Left kidney (tissue), 8 donors: ENCODE data around the gene LRPAP1. TPM values are rescaled to one million over a fixed set of nuclear protein-coding genes. Genes with fewer than 3 reads are reported as not detected.
"Not testable (repeated sequence)": the region's sequence is repeated elsewhere in the genome, so short reads cannot be mapped to it uniquely, and the experiment has no call there.

ENCODE experiments used
- DNase-seq: peaks from one replicate; pipeline ENCODE4 v3.0.0-alpha.2; 2013
- long read RNA-seq, 8 donors: transcript quantifications; one replicate each; lab custom pipeline, GENCODE V29; 2026
- polyA plus RNA-seq: library from polyadenylated mRNA; unstranded; fragments of 120-200 nt; gene quantifications from one replicate; pipeline ENCODE4 v1.2.1, GENCODE V29; 2013; ENCODE audit not compliant: insufficient read length

Gene LRPAP1, protein sequence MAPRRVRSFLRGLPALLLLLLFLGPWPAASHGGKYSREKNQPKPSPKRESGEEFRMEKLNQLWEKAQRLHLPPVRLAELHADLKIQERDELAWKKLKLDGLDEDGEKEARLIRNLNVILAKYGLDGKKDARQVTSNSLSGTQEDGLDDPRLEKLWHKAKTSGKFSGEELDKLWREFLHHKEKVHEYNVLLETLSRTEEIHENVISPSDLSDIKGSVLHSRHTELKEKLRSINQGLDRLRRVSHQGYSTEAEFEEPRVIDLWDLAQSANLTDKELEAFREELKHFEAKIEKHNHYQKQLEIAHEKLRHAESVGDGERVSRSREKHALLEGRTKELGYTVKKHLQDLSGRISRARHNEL
- polyA plus RNA-seq: 182 TPM
- long read RNA-seq, donor 1, full-length matches to known transcripts: 103 of 116 reads
- long read RNA-seq, donor 1, partial matches to known transcripts: 13 of 116 reads
- long read RNA-seq, donor 1, other reads (novel, unspliced or antisense): 0 of 116 reads
- long read RNA-seq, donor 2, full-length matches to known transcripts: 76 of 84 reads
- long read RNA-seq, donor 2, partial matches to known transcripts: 8 of 84 reads
- long read RNA-seq, donor 2, other reads (novel, unspliced or antisense): 0 of 84 reads
- long read RNA-seq, donor 3, full-length matches to known transcripts: 87 of 92 reads
- long read RNA-seq, donor 3, partial matches to known transcripts: 5 of 92 reads
- long read RNA-seq, donor 3, other reads (novel, unspliced or antisense): 0 of 92 reads
- long read RNA-seq, donor 4, full-length matches to known transcripts: 2 of 2 reads
- long read RNA-seq, donor 4, partial matches to known transcripts: 0 of 2 reads
- long read RNA-seq, donor 4, other reads (novel, unspliced or antisense): 0 of 2 reads
- long read RNA-seq, donor 5, full-length matches to known transcripts: 200 of 216 reads
- long read RNA-seq, donor 5, partial matches to known transcripts: 16 of 216 reads
- long read RNA-seq, donor 5, other reads (novel, unspliced or antisense): 0 of 216 reads
- long read RNA-seq, donor 6, full-length matches to known transcripts: 110 of 132 reads
- long read RNA-seq, donor 6, partial matches to known transcripts: 22 of 132 reads
- long read RNA-seq, donor 6, other reads (novel, unspliced or antisense): 0 of 132 reads
- long read RNA-seq, donor 7, full-length matches to known transcripts: 88 of 113 reads
- long read RNA-seq, donor 7, partial matches to known transcripts: 25 of 113 reads
- long read RNA-seq, donor 7, other reads (novel, unspliced or antisense): 0 of 113 reads
- long read RNA-seq, donor 8, full-length matches to known transcripts: 33 of 33 reads
- long read RNA-seq, donor 8, partial matches to known transcripts: 0 of 33 reads
- long read RNA-seq, donor 8, other reads (novel, unspliced or antisense): 0 of 33 reads

DNA sequence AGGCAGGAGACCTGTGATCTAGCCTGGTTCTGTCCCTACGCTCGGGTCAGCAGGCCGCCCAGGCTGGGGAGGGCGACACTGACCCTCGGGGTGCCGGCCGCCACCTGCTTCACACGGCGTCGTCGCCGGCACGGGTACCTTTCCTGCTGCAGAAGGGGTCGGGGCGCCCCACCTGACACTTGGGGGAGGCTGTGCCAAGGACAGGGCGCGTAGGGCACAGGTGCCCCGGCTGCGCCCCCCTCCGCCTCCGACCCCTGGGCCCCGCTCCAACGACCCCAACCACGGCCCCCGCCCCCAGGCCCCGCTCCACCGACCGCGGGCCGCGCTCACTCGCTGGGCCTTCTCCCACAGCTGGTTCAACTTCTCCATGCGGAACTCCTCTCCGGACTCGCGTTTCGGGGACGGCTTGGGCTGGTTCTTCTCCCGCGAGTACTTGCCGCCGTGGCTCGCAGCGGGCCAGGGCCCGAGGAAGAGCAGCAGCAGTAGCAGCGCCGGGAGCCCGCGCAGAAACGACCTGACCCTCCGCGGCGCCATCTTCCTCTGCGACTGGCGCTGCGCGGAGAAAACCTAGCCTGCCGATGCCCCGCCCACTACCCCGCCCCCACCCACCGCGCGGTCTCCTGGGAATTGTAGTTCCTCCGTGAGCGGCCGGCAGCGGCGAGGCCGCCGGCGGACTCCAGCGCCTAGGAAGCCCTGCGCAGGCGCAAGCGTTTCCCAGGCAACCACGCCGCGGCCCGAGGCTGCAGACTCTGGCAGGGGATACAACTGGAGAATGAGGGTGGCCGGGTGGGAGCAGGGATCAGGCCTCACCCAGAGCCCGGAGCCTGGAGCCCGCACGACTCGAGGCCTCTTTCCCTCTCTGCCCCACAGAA, at the start of gene LRPAP1:
LRPAP1 (minus strand) TSS at position 544 of the 872 bp plus-strand sequence; CDS start at position 534, 10 bp downstream.
- peak; percentile 93 for DNase-seq

DNA sequence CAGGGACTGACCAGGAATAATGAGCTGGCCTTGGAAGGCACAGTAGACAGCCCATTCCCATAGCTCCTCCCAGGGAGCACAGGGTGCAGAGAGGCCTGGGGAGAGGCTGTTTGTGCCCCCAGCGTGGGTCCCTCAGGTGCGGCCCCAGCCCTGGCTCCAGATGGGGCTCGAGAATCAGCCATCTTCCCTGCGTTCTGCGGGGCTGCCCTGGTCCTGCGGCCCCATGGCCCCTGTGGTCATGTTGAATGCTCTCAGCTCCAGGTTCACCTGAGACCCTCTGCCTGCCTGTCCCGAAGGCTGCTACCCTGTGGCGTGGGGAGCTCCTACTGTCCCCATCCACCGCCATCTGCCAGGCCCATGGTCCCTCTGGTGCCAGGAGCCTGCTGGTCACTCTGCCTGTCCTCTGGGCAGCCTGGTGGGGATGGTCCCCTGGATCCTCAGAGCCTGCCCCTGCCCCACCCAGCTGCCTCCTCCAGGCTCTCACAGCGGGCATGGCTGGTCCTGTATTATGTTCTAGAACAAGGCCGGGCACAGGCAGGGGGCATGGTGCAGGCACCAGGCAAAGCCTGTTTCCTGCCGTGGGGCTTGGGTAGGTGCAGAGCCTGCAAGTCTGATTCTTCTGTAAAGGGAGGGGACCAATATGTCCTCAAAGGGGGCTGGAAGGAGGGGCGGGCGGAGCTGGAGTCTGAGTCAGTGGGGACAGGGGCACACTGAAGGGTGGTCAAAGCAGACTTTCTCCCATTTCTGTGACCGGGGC, 49.3 kb upstream of the LRPAP1 start:
- DNase-seq: not testable (repeated sequence)

DNA sequence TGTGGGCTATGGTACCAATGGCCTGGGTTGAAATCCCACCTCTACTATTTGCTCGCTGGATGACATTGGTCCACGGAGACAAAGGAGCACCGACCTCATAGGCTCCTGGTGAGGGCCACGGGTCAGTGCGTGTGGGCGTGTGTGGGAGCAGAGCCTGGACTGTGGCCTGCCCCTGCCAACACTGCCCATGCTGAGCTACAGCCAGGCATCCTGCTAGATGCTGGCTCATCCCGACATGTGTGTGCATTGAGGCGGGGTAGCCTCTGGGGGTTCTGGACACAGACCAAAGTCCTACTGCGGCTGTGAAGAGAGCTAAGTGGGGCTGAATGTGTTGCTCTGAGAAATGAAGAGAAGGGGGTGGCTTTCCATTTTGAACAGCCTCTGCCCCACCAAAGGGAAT, 48.6 kb upstream of the LRPAP1 start:
- not testable (repeated sequence) for DNase-seq

DNA sequence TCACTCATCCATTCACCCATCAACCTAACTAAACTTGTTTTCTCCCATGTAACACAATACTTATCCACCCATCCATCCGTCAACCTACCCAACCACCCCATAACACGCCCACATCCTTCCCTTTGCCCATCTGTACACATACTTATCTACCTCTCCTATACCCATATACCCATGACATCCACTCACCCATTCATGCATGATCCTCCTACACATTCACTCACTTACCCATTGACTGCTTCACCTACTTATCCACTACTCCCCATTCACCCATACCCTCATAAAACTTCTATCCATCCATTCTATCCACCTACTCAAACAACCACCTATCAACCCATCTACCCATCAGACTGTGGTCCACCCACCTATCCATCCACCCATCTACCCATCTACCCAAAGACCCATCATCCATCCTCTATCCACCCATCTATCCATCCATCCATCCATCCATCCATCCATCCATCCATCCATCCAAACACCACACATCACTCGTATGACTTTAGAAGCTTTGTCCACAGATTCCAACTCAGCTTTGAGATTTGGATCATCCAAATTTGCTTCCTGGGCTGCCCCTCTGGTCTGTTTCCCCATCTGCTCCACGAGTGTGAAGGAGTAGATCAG, 46.4 kb upstream of the LRPAP1 start:
- DNase-seq: not testable (repeated sequence)

DNA sequence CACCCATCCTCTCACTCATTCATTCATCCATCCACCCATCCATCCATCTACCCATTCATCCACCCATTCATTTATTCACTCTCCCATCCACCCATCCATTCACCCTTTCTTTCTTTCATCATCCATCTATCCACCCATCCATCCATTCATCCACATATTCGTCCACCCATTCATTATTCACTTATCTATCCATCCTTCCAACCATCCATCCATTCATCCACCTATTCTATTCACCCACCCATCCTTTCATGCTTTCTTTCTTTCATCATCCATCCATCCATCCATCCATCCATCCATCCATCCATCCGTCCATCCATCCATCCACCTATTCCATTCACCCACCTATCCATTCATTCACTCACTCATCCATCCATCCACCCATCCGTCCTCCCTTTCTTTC, 45.8 kb upstream of the LRPAP1 start:
- DNase-seq: not testable (repeated sequence)

DNA sequence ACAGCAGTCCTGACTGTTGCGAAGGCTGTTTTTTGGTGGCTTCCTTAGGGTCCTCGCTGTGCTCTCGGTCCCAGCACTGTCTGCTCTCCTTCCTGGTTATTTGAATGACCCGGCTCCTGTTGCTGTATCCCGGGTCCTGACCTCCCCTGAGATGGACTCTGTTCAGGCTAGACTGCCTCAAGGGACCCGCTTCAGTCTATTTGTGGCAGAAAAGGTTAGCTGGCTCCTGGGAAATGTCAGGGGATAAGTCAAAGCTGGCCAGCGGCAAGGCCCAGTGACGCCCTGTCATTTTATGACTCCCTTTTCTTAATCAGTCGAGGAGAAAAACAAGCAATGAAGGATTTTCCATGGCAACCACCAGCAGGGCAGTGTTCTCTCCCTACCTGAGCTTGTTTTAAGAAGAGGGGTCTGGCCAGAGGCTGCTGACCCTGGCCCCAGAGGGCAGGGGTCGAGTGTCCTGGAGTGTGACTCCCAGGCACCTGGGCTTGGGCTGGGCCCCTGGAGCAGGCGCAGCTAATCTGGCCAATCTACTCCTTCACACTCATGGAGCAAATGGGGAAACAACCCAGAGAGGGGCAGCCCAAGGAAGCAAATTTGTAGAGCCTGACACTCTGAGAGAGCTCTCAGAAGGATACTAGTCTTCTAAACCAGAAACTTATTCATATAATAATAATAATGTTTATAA, 45.1 kb upstream of the LRPAP1 start:
- not testable (repeated sequence) for DNase-seq

DNA sequence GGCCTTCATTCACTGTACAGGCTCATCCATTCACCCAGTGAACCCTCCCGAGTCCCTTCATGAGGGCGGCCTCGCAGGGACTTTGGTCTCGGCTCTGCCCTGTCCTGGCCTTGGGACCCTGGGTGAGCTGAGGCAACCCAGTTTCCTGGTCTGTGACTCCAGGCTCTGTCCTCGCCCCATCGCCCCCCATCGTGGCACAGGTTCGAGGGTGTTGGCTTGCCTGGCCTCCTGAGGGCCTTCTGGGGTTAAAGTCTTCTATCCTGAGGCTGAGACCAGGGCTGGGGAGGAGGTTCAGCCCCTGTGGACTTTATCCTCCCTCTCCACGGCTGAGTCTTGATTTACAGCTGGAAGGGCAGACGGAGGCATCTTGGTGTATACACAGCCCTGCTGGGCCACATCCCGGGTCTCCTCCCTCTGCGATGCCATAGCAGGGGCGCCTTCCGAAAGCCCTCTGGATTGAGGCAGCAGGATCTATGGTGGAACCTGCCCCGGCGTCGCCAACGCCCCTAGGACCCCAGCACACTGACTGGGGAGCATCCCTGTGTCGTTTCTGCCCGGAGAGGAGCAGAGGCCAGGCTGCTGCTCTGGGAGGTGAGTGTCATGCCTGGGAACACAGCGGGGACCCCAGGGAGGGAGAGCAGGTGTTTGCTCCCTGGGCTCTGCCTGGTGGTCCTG, 44.4 kb upstream of the LRPAP1 start:
- not testable (repeated sequence) for DNase-seq

DNA sequence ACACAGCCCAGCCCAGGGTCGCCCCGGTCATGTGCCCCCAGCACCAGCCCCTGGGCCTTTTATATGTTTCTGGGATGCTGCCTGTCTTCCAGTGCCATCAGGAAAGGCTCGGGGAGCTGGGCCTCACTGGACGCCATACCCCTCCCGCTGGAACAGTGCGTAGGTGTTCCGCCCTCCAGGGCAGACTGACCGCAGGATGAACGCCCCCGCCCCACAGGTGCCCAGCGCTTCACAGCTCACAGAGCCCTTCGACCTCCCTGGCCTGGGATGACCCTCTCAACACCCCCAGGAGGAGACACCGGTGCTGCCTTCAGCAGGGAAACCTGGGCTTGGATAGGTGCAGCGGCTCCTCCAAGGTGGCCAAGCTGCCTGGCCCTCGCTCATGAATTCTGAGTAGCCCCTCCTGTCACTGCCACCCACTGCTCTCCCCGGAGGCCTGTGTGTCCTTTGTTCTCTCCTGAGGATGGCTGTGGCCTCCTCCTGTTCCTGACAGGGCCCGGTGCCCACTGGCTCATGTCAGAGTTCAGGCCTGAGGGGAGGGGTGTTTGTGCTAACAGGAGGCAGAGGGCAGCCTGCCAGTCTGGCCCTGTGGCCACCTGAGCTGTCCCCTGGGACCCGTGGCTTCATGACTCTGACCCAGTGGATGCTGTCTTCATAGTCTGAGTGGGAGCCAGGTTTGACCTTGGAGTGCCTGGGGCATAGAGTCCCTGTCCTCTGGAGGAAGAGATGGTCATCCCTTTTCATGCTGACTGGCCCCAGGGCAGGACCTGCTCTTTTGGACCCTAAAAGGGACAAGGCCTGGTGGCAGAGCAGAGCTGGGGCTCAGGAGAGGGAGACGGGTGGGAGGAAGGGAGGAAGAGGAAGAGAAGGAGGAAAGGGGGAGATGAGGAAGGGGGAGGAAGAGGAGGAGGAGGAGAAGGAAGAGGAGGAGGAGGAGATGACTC, 43.5 kb upstream of the LRPAP1 start:
- DNase-seq: not testable (repeated sequence)

DNA sequence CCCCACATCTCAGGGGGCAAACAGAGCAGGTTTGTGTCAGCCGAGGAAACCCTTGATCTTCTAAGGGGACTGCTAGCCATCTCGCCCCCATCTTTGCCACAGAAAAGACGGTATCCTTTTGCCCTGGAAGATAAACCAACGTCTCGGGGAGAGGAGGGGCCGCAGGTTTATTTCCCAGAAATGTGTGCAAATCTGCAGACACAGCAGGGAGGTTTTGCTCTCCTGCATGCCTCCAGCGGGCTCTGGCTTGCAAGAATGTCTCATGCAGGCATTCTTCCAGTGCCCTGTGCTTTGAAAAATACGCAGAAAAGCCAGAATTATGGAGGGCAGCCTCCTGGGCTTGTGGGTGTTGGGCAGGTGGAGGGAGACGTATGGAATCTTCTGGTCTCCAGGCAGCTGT, 42.6 kb upstream of the LRPAP1 start:
- DNase-seq: not testable (repeated sequence)

DNA sequence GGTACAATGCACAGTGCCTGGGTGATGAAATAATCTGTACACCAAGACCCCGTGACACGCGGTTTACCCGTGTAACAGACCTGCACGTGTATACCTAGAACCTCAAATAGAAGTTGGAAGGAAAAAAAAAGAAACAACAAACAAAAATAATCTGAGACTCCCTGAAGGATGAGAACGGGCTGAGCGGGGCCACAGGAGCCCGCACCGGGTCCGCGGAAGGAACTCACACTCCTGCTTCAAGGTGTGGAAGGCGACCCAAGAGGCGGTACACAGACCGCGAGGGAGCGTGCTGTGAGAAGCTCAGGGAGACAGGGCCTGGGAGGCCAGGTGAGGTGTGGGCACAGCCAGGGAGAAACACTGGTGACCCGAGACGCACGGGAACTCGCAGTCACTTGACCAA, 42.1 kb upstream of the LRPAP1 start:
- DNase-seq: not testable (repeated sequence)

DNA sequence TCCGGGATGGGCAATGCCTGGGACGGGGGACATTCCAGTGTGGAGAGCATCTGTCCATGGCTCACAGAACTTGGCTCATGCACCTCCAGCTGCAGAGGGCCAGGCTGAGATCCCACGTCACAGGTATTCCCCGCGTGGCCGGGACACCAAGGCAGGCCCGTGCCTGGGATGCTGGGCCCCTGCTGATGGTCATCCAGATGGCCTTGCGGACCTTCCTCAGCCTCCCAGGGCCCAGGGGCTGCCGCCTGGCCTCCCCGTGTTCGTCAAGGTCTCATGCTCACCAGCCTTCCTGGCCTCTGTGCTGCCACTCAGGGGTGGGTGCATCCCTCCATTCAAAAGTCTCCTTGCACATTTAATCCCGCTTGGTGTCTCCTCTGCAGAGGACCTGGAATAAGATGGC, 40.9 kb upstream of the LRPAP1 start:
- DNase-seq: no peak

DNA sequence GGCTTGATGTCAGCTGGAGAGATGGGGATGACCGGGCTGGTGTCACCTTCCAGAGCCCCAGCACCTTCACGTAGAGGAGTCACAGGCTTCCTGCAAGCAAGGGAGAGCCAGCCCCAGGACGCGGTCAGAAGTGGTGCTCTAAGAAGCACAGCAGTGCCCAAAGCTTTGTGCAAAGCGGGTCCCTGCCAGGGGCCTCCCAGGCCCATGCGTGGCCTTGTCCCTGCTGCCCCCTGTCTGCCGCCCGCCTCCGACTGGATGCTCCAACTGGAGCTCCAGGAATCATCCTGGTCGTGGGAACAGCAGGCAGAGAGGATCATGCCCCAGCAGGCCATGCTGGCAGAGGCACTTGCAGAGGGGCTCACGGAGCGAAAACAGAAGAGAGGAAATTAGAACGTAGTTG, 40.1 kb upstream of the LRPAP1 start:
- DNase-seq: no peak

DNA sequence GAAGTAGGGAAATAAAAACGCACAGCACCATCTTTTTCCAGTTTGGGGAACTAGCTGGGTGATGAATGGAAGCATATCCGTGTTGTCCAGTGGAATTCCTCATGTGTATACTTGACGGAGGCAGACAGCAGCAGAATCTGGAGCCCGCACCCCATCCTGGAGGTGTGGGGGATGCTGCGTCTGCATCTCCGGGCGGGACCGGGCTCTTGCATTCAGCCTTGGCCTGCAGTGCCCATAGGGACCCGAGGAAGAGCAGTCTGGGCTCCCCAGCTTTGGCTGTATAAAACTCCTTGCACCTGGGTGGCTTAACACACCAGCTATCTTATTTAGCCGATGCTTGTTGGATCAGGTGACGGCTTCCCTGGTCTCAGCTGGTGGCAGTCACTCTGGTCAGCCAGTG, 39.7 kb upstream of the LRPAP1 start:
- no peak for DNase-seq

DNA sequence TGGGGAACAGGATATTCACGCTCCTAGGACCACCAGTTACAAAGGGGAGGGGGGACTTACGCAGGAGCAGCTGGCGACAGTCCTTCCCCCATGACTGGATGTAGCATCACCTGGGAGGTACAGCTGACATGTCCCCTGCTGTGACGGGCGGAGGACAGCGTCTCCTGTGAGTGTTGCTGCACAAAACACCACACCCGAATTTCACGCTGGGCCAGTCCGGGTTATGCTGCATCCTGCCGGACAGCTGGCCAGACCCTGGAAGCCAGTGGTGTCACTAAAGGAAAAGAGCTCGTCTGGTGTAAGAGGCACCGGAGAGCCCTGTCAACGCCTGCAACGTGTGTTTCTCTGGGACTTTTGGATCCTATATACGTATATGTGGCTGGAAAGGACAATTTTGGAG, 38.7 kb upstream of the LRPAP1 start:
- DNase-seq: not testable (repeated sequence)

DNA sequence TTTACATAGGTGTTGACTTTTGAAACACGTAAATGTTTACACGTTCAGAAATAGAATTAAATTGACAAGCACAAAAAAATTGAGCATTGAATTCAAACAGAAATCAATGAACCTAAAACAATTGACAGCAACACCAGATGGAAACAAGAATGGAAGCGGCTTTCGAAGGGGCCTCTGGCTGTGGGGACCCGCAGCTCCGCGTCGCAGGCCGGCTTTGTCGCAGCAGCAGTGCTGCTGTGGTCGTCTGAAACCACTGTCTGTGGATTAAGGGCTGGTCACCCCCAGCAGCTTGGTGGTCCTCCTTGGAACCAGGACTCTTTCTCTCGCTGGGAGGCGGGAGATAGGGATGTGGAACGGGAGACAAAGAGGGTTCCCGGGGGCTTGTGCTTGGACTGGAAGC, 37.4 kb upstream of the LRPAP1 start:
- DNase-seq: not testable (repeated sequence)

DNA sequence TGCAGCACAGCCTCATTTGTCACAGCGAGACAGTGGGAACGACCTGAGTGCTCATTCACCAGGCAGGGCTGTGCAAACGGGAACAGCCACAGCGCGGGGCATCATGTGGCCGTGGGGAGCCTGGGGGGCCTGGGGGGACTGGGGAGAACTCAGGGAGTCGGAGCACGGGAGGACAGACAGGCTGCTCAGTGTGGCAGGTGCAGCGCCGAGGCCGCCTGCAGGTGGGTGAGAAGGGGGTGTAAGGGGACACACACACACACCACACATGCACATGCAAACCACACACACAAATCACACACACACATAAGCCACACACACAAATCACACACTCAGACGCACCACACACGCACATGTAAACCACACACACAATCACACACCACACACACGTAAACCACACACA, 34.5 kb upstream of the LRPAP1 start:
- not testable (repeated sequence) for DNase-seq

DNA sequence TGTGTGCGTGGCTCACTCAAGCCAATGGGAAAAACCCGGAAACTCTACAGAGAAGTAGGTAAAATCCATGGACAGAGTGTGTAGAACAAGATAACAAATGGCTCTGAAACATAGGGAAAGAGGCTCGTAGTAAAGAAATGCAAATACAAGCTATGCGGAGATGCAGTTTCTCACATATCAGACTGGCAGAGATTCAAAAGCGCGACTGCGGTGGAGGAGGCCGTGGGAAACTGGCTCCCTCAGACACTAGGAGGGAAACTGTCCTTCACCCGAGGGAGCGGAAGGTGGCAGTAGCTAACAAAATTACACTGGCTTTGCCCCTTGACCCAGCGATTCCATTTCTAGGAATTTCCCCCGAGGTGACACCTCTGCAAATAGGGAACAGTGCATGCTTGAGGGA, 34.1 kb upstream of the LRPAP1 start:
- not testable (repeated sequence) for DNase-seq
